GM12873 (cell line): ENCODE results near the gene RAB44.

ENCODE experiments used
- TF ChIP-seq, protein P1 (sequence below): IDR thresholded peaks from 2 replicates; pipeline ENCODE4 v1.5.1; 2012; ENCODE audit warnings: low read depth, mild to moderate bottlenecking, moderate library complexity, low read length, control low read depth; ENCODE audit not compliant: insufficient read depth; ENCODE audit errors: missing control alignments

The RAB44 gene

GRCh38 chr6:36685166-36685924 lies 12.3 kb upstream of the RAB44 start:
- TF ChIP-seq, protein P1, sequence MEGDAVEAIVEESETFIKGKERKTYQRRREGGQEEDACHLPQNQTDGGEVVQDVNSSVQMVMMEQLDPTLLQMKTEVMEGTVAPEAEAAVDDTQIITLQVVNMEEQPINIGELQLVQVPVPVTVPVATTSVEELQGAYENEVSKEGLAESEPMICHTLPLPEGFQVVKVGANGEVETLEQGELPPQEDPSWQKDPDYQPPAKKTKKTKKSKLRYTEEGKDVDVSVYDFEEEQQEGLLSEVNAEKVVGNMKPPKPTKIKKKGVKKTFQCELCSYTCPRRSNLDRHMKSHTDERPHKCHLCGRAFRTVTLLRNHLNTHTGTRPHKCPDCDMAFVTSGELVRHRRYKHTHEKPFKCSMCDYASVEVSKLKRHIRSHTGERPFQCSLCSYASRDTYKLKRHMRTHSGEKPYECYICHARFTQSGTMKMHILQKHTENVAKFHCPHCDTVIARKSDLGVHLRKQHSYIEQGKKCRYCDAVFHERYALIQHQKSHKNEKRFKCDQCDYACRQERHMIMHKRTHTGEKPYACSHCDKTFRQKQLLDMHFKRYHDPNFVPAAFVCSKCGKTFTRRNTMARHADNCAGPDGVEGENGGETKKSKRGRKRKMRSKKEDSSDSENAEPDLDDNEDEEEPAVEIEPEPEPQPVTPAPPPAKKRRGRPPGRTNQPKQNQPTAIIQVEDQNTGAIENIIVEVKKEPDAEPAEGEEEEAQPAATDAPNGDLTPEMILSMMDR, result no peak

GRCh38 chr6:36685926-36686667 lies 11.5 kb upstream of the RAB44 start:
- TF ChIP-seq, protein P1, result no peak

DNA sequence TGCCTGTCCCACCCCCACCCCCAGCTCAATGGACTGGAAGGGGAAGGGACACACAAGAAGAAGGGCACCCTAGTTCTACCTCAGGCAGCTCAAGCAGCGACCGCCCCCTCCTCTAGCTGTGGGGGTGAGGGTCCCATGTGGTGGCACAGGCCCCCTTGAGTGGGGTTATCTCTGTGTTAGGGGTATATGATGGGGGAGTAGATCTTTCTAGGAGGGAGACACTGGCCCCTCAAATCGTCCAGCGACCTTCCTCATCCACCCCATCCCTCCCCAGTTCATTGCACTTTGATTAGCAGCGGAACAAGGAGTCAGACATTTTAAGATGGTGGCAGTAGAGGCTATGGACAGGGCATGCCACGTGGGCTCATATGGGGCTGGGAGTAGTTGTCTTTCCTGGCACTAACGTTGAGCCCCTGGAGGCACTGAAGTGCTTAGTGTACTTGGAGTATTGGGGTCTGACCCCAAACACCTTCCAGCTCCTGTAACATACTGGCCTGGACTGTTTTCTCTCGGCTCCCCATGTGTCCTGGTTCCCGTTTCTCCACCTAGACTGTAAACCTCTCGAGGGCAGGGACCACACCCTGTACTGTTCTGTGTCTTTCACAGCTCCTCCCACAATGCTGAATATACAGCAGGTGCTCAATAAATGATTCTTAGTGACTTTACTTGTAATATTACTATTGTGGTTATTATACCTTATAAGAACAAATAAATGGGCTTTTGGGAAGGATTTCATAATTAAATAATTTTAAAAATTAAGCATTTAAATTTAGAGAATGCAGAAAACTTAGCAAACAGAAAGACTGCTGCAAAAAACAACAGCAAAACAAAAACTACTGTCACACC lies 10.7 kb upstream of the RAB44 start:
- TF ChIP-seq, protein P1, result no peak

GRCh38 chr6:36688063-36688738 lies 9.4 kb upstream of the RAB44 start:
- TF ChIP-seq, protein P1, result no peak

GRCh38 chr6:36688739-36689075 lies 8.9 kb upstream of the RAB44 start:
- TF ChIP-seq, protein P1, result no peak

GRCh38 chr6:36691011-36691410 lies 6.6 kb upstream of the RAB44 start:
- TF ChIP-seq, protein P1, result no peak
